Uterus (tissue), 4 donors: ENCODE measurements around the gene GFAP. TPM values are rescaled to one million over a fixed set of nuclear protein-coding genes. Genes with fewer than 3 reads are reported as not detected.

Experiments
- DNase-seq, 2 donors: peaks; one replicate each; pipeline ENCODE4 v3.0.0-alpha.2; 2019 to 2020
- H3K27ac ChIP-seq, 2 donors: fragments of 200-600 bp; sonication (generic); 1 replicate in 1 of 2; 2 replicates in 1 of 2; pipeline ENCODE4 v1.5.1; 2016 to 2018
- H3K27me3 ChIP-seq, 2 donors: fragments of 200-600 bp; sonication (generic); one replicate each; pipeline ENCODE4 v1.5.1; 2018 to 2019; ENCODE audit warnings: control low read depth in 1 of 2
- H3K36me3 ChIP-seq, 2 donors: fragments of 200-600 bp; sonication (generic); one replicate each; pipeline ENCODE4 v1.5.1; 2019; ENCODE audit warnings: control low read depth in 1 of 2
- H3K4me1 ChIP-seq, 2 donors: fragments of 200-600 bp; sonication (generic); one replicate each; pipeline ENCODE4 v1.5.1; 2018 to 2019; ENCODE audit warnings: control low read depth in 1 of 2
- H3K4me3 ChIP-seq, 2 donors: fragments of 200-600 bp; sonication (generic); 1 replicate in 1 of 2; 2 replicates in 1 of 2; pipeline ENCODE4 v1.5.1; 2018 to 2019; ENCODE audit warnings: mild to moderate bottlenecking in 1 of 2
- H3K9me3 ChIP-seq, 2 donors: fragments of 200-600 bp; sonication (generic); one replicate each; pipeline ENCODE4 v1.5.1; 2019; ENCODE audit warnings: control low read depth in 1 of 2
- POLR2A ChIP-seq, 2 donors: fragments of 450-650 bp; IDR thresholded peaks; one replicate each; pipeline ENCODE4 v1.6.1; 2016; ENCODE audit warnings: antibody characterized with exemption in 2 of 2, mild to moderate bottlenecking in 1 of 2, moderate library complexity in 1 of 2
- intact Hi-C: fragments of 100-400 bp; cut with DNase I; formaldehyde crosslinking; loops from one replicate; pipeline ENCODE4 v1.15.1; 2023; ENCODE audit warnings: low total_unique reads
- total RNA-seq, 4 donors: library from RNA; depleted of rRNA in 3 of 4; stranded (reverse); fragments of >200 nt in 3 of 4; gene quantifications; one replicate each; pipeline versions ENCODE4 v1.1.0 to v1.2.4, GENCODE V29; 2014 to 2023
- TF ChIP-seq, protein P1 (sequence below), 4 experiments: fragments of 200-600 bp in 2 of 4; fragments of 450-650 bp in 2 of 4; sonication (generic) in 2 of 4; IDR thresholded peaks; one replicate each; pipeline ENCODE4 v1.5.1; 2016 to 2019; ENCODE audit warnings: antibody characterized with exemption in 4 of 4, mild to moderate bottlenecking in 2 of 4, moderate library complexity in 1 of 4
- donor health status: DM: yes; HTN: yes; CAD: no.

The GFAP gene
- total RNA-seq, 4 donors from 2014 or later = 3.7 TPM; not detected in 3

DNA sequence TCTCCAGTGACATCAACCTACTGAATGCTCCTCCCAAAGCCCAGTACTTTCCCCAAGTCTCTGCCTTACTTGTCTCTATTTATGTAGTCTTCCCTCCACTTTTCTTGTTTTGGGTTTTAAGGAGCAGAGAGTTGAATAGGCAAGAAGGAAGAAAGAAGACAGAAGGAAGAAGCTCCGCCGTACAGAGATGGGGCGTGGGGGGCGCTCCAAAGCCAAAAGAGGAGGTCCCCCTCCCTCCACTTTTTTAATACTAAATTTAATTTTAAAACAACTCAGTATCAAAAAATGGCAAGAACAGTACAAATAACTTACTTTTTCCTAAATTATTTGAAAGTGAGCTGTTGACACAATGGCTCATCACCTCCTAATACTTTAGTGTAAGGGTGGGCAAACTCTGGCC, 20.7 kb downstream of the GFAP start:
- H3K4me1 ChIP-seq = no peaks in the 10 kb centered on the region
- no peaks in the 10 kb centered on the region for H3K27me3 ChIP-seq
- TF ChIP-seq, protein P1, sequence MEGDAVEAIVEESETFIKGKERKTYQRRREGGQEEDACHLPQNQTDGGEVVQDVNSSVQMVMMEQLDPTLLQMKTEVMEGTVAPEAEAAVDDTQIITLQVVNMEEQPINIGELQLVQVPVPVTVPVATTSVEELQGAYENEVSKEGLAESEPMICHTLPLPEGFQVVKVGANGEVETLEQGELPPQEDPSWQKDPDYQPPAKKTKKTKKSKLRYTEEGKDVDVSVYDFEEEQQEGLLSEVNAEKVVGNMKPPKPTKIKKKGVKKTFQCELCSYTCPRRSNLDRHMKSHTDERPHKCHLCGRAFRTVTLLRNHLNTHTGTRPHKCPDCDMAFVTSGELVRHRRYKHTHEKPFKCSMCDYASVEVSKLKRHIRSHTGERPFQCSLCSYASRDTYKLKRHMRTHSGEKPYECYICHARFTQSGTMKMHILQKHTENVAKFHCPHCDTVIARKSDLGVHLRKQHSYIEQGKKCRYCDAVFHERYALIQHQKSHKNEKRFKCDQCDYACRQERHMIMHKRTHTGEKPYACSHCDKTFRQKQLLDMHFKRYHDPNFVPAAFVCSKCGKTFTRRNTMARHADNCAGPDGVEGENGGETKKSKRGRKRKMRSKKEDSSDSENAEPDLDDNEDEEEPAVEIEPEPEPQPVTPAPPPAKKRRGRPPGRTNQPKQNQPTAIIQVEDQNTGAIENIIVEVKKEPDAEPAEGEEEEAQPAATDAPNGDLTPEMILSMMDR (IDR thresholded peaks at IDR 0.05) = no peak
- no peak for TF ChIP-seq POLR2A (IDR thresholded peaks at IDR 0.05)
- H3K9me3 ChIP-seq = no peaks in the 10 kb centered on the region
- intact Hi-C loops = no loop called here
- H3K27ac ChIP-seq = no peak overlapping the region
- H3K36me3 ChIP-seq = no peaks in the 10 kb centered on the region
- DNase-seq = no peak
- no peak overlapping the region for H3K4me3 ChIP-seq

DNA sequence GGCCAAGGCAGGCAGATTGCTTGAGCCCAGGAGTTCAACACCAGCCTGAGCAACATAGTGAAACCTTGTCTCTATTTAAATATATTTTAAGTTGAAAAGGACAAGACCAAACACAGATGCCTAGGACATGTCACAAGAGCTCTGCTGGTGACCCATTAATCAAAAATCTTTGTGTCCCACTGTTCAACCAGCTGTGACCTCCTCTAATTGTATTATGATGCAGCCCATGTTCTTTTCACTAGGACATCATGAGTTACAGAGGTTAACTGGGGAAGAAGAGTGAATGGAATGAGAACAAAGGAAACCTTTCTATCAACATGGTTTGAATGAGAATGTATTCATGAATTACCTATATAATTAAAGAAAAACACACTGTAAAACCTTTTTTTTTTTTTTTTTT, 23.1 kb downstream of the GFAP start:
- Histone ChIP-seq H3K4me3 (no peak overlapping the region), H3K9me3 (no peaks in the 10 kb centered on the region), H3K27me3 (no peaks in the 10 kb centered on the region), H3K27ac (no peak overlapping the region), H3K4me1 (no peaks in the 10 kb centered on the region), H3K36me3 (no peaks in the 10 kb centered on the region)
- intact Hi-C loops = no loop called here
- no peak for DNase-seq
- TF ChIP-seq POLR2A (IDR thresholded peaks at IDR 0.05) = no peak
- TF ChIP-seq, protein P1 (IDR thresholded peaks at IDR 0.05) = no peak

DNA sequence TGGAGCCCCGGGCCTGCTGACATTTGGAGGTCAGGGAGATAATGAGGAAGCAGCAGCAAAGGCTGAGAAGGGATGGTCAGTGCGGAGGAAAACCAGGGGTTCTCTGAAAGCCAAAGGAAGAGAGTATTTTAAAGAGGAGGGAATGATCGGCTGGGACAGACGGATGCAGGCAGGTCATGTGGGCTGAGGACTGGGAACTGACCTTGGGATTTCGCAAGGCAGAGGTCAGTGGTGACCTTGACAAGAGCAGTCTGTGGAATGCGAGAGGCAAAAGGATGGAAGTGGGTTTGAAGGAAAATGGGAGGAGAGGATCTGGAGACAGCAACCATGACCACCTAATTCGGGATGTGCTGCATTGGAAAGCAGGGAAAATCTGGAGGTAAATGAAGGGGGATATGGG, 26.3 kb downstream of the GFAP start:
- intact Hi-C loops = no loop called here
- H3K4me1 ChIP-seq = no peaks in the 10 kb centered on the region
- H3K27me3 ChIP-seq = no peaks in the 10 kb centered on the region
- H3K36me3 ChIP-seq = no peaks in the 10 kb centered on the region
- H3K27ac ChIP-seq = no peak overlapping the region
- TF ChIP-seq POLR2A (IDR thresholded peaks at IDR 0.05) = no peak
- TF ChIP-seq, protein P1 (IDR thresholded peaks at IDR 0.05) = no peak
- no peak for DNase-seq
- no peak overlapping the region for H3K4me3 ChIP-seq
- H3K9me3 ChIP-seq = no peaks in the 10 kb centered on the region

DNA sequence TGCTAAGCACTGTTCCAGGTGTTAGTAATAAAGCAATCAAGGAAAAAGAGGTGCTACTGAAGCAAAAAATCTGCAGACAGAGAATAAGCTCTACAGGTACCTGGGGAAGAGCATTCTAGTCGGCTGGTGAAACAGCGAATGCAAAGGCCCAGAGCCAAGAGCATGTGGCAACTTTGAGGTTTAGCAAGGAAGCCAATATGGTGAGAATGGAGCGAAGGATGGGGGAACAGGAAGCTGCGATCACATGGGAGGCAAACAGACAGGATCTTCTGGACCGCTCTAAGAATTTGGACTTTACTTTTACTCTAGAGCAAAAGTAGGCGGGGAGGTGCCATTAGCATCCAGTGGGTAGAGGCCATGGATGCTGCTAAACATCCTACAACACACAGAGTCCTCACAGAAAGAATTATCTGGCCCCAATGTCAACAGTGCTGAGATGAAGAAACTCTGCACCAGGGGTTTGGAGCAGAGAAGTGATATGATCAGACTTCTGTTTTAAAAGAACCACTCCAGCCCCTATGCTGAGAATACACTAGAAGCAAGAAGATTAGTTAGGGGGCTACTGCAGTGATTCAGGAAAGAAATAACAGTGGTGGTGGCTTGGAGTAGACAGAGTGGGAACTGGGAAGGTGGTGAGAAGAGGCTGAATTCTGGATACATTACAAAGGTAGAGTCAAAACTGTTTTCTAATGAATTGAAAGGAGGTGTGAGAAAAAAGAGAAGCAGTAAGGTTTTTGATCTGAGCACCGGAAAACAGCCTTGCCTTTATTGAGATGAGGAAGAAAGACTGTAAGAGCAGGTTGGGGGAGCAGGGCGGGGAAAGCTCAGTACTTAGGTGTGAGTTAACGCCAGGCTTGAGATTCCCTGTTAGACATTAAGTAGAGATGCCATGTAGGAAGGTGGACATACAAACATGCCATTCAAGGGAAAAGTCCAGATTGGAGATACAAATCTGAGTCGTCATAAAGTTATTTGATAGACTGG, 27.0 kb downstream of the GFAP start:
- no peak for TF ChIP-seq POLR2A (IDR thresholded peaks at IDR 0.05)
- TF ChIP-seq, protein P1 (IDR thresholded peaks at IDR 0.05) = no peak
- Histone ChIP-seq H3K4me3 (no peak overlapping the region), H3K9me3 (no peaks in the 10 kb centered on the region), H3K27me3 (no peaks in the 10 kb centered on the region), H3K4me1 (no peaks in the 10 kb centered on the region), H3K36me3 (no peaks in the 10 kb centered on the region), H3K27ac (no peak overlapping the region)
- DNase-seq = no peak
- intact Hi-C loops = no loop called here

DNA sequence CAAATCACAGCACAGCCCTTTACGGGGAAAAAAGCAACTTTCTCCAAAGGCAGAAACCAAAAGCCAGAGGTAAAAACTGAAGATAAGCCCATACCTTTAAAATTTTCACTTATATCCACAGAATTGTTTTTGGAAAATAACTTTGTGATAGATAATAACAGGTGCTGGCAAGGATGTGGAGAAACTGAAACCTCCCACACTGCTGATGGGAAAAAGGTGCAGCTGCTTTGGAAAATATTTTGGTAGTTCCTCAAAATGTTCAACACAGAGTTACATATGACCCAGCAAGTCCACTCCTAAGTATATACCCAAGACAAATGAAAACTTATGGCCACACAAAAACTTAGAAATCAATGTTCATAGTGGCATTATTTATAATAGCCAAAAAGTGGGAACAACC, 28.3 kb downstream of the GFAP start:
- no peaks in the 10 kb centered on the region for H3K4me1 ChIP-seq
- intact Hi-C loops = no loop called here
- TF ChIP-seq POLR2A (IDR thresholded peaks at IDR 0.05) = no peak
- TF ChIP-seq, protein P1 (IDR thresholded peaks at IDR 0.05) = no peak
- no peak overlapping the region for H3K27ac ChIP-seq
- no peaks in the 10 kb centered on the region for H3K9me3 ChIP-seq
- H3K27me3 ChIP-seq = no peaks in the 10 kb centered on the region
- no peaks in the 10 kb centered on the region for H3K36me3 ChIP-seq
- no peak for DNase-seq
- no peak overlapping the region for H3K4me3 ChIP-seq
